ENCODE results near the gene REEP3.

- TF ChIP-seq TAF1 (IDR thresholded peaks at IDR 0.05; ENCODE audit: low read depth) = no peak
- no peak for TF ChIP-seq MXI1 (conservative IDR thresholded peaks at IDR 0.05; ENCODE audit: poor library complexity, severe bottlenecking)
- TF ChIP-seq CTCF (IDR thresholded peaks at IDR 0.05; ENCODE audit: poor library complexity, severe bottlenecking) = no peak
- TF ChIP-seq RAD21 (conservative IDR thresholded peaks at IDR 0.05) = no peak
- TF ChIP-seq REST (IDR thresholded peaks at IDR 0.05; ENCODE audit: borderline replicate concordance) = no peak
- TF ChIP-seq EP300 (conservative IDR thresholded peaks at IDR 0.05; ENCODE audit: poor library complexity, severe bottlenecking) = no peak
- TF ChIP-seq POLR2AphosphoS5 (IDR thresholded peaks at IDR 0.05) = no peak
- TF ChIP-seq EZH2 (IDR thresholded peaks at IDR 0.05; ENCODE audit: borderline replicate concordance, insufficient read depth, low read length, poor library complexity, severe bottlenecking) = no peak
Measured at GRCh38 chr10:63641799-63642198, 120.6 kb downstream of the REEP3 start.
